Stimulated activated naive CD4-positive, alpha-beta T cell treated with Interleukin-2 at 50 U/mL for 16 hours (primary cell): ENCODE results near the gene HOXD3.

ENCODE experiments used
- DNase-seq: peaks from one replicate; lab custom pipeline; 2025; lab: John Stamatoyannopoulos, UW

The HOXD3 gene

DNA sequence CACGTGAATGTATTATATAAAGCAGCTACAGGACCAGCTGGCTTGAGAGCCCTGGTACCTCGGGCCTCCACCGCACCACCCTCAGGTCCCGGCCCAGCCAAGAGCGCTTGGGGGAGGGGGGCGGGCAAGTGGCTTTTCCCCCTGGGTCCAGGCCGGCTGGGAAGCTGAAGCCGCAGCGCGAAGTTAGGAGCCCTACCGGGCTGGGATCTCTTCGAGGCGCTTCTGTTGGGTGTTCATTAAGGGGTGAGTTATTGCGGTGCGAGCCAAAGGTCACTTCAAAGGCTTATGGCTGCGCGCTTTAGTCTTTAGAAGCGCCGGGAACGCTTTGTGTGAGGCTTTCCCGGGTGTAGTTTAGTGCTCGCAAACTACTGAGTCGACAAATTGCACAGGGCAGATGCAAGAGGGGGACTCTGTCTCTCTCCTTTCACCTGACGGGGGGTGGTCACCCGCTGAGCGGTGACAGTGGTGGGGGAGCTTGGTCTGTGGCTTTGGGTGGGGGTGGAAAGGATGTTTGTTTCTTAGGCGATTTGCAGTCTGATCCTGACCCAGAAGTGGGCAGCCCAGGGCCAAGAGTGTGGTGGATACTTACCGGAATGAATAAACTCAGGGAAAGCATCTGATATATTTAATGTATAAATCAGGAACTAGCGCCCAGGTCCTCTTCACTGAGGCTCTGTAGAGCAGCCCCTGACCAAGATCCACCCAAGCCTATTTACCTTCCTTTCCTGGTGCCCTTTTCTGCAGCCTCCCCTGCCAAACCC is 6.0 kb downstream of the HOXD3 start:
- DNase-seq = no peak

DNA sequence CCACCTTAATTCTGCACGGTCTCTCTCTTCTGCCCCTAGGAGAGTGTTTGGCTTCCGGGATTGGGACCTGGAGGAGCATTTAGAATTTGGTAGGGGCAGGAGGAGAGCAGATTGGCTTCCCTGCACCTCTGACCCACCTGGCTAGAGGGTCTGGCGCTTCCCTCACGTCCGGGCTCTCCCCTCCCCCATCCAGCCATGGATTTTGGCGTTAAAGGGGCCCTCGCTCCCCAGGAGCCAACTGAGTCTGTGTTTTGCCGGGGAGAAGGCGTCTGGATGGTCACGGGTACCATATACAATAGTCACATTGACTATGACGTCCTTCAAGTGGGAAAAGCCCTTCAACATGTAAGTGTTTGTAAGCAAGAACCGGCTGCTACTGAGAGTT is 6.6 kb downstream of the HOXD3 start:
- DNase-seq = no peak

DNA sequence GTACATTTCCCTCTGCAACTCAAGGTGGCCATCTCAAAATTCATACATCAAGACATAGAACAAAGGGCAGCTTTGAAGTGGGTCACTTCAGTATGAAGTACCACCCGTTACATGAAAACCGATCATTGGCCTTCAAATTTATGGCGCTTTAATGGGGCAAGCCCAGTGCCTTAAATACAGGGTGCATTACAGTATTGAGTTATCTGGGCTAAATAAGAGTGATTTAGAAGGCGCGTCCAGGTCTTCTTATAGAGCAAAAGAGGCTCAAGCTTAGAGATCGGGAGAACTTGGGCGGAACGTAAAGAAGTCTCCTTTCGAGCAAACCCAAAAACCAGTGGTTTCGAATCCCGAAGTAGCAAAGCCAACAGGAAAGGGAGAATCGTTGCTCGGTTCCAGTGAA is 7.1 kb downstream of the HOXD3 start:
- DNase-seq = no peak

DNA sequence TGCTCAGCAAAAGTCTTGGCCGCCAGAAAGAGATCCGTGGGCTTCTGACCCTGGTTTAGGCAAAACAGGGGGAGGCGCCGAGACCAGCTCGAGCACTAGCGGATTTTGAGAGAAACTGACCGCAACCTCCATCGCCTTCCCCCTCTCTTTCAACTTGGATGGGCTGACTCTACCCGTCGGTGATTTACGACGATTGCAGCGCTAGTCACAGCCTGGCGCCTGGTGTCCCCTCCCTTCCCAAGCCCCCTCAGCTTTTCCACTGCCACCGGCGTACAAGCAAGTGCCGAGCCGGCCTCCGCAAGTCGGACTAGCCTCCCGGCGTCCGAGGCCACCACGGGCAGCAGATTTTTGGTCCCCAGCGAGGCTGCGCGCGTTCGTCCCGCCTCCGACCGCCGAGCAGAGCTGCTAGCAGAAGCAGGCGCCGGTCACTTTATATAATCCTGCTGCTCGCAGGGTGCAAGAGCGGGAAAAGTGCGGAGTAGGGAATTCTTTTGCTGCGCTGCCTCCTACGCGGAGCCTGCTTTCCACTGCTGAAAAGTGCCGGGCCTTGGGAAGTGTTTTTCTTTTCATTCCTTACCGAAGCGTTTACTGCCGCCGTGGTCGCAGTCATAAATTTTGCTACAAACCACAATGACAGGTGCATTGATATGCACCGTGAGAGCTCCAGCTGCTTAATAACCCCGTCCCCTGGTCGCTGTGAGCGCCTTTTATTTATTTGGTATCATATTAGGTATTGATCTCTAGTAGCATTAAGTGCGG is 7.7 kb downstream of the HOXD3 start:
- no peak for DNase-seq

DNA sequence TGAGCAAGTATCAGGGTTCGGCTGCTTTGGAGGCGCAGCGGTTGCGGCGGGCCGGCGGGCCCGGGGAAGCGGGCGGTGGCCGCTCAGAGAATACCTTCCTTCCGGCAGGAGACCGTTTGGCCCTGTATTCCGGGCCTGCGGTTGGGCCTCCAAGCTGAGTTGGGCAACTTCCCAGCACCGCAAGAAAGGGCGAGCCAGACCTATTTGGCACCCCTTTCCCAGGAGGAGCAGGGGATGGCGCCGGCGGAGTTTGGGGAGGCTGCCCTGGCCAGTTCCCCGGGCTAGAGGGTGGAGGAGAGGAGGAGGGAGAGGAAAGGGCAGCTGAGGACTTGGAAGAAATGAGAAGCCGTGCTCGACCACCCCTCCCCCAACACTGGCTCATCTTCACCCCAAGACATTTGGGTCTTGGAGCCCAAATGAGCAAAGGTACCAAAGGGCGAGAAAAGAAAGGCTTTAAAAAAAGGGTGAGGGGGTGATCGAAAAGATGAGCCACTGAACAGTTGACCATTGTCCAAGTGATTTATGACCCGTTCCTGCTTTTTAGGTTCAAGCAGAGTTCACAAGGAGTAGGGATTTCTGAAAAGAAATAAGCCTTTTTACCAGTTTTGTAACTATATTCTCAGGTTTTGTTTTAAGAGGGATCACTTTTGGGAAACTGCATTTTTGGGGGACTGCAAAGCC is 8.4 kb downstream of the HOXD3 start:
- DNase-seq = no peak

DNA sequence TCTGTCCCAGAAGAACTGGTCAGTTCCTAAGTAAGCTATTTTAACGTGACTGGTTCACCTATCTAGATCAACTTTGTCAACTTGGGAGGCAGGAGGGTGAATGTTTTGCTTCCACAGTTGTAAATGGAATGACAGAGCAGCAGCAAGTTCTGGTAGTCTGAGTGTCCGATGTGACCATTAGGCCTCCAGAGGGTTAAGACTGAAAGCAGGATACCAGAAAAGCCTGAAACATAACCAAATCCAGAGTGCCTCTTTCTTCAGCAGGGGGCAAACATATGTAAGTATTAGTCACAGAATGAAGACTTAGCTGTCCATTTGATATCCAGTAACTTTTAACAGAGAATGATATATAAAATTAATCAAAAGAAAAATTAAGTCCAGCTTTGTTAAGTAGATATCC is 9.2 kb downstream of the HOXD3 start:
- DNase-seq = no peak

DNA sequence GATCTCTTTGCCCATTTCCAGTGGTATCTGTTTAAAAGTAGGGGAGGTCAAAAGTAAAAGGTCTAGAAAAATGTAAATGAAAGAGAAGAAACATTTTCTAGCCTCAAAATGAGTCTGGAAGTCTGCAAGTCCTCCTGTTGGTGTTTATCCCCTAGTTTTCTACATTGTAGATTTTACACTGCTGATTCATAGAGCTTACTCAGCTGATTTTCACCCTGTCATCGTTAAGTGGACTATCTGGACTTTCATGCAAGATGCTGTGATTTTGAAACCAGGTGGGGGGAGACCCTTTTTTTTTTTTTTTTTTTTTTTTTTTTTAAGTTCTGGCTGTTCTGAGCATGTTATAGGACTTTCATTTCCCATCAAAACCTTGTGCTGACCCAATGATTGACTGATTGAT is 10.3 kb downstream of the HOXD3 start:
- no peak for DNase-seq

DNA sequence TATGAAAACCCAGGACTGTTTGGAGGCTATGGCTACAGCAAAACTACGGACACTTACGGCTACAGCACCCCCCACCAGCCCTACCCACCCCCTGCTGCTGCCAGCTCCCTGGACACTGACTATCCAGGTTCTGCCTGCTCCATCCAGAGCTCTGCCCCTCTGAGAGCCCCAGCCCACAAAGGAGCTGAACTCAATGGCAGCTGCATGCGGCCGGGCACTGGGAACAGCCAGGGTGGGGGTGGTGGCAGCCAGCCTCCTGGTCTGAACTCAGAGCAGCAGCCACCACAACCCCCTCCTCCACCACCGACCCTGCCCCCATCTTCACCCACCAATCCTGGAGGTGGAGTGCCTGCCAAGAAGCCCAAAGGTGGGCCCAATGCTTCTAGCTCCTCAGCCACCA is 12.1 kb downstream of the HOXD3 start:
- no peak for DNase-seq

DNA sequence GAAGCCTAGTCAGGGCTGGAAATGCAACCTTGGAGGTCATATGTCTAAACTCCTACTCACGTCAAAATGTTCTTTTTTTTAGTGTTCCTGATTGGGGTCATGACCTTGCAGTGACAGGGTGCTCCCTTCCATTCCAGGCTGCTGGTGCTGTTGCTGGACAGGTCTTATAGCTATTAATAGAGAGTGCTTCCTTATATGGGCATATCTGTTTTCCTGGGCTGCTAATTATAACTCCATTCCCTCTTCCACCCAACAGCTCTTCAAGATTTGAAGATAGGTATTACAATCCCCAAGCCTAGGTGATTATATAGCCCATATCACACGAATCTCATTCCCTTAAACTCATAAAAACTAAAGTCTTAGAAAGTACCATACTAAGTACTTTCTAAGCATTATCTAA is 12.6 kb downstream of the HOXD3 start:
- no peak for DNase-seq

DNA sequence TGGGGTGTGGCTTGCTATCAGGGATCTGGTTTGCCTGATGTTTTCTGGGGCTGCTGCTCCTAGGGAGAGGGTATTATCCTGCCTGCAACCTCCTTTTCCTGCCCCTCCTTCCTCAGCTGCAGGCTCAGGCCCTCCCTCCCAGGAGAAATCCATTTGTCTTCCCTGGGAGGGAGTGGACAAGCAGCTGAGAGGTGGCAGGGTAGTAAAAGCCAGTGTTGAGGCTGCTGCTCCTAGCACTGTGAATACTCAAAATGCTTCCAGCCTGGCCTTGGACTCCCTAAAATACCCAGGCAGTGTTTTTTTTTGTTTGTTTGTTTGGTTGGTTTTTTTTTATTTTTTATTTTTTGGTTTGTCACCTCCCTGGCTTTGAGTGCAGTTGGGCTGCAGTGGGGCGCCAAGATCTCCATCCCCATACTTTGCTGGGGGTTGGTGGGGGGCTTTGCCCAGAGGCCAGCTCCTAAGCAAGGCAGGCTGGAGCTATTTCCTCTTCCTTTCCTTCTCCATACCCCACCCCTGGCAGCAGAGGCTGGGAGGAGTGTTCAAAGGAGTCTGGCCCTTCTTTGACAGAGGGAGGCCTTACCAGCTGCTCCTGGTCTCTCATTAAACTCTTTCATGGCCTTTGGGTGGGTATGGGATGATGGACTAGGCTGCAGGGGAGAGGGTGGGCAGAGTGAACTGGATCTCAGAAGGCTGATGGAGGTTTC is 13.6 kb downstream of the HOXD3 start:
- DNase-seq = no peak

DNA sequence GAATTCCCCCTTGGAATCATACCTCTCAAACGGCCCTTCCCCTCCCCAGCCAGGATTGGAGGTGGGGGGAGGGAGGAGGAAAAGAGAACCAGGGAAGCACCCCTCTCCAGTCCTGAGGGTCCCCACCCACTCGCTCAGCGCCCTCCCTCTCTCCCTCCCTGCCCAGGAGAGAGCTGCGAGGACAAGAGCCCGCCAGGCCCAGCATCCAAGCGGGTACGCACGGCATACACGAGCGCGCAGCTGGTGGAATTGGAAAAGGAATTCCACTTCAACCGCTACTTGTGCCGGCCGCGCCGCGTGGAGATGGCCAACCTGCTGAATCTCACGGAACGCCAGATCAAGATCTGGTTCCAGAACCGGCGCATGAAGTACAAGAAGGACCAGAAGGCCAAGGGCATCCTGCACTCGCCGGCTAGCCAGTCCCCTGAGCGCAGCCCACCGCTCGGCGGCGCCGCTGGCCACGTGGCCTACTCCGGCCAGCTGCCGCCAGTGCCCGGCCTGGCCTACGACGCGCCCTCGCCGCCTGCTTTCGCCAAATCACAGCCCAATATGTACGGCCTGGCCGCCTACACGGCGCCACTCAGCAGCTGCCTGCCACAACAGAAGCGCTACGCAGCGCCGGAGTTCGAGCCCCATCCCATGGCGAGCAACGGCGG is 14.4 kb downstream of the HOXD3 start:
- DNase-seq = no peak

DNA sequence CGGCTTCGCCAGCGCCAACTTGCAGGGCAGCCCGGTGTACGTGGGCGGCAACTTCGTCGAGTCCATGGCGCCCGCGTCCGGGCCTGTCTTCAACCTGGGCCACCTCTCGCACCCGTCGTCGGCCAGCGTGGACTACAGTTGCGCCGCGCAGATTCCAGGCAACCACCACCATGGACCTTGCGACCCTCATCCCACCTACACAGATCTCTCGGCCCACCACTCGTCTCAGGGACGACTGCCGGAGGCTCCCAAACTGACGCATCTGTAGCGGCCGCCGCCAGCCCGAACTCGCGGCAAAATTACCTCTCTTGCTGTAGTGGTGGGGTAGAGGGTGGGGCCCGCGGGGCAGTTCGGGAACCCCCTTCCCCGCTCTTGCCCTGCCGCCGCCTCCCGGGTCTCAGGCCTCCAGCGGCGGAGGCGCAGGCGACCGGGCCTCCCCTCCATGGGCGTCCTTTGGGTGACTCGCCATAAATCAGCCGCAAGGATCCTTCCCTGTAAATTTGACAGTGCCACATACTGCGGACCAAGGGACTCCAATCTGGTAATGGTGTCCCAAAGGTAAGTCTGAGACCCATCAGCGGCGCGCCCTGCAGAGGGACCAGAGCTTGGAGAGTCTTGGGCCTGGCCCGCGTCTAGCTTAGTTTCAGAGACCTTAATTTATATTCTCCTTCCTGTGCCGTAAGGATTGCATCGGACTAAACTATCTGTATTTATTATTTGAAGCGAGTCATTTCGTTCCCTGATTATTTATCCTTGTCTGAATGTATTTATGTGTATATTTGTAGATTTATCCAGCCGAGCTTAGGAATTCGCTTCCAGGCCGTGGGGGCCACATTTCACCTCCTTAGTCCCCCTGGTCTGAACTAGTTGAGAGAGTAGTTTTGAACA is 15.1 kb downstream of the HOXD3 start:
- DNase-seq = no peak

DNA sequence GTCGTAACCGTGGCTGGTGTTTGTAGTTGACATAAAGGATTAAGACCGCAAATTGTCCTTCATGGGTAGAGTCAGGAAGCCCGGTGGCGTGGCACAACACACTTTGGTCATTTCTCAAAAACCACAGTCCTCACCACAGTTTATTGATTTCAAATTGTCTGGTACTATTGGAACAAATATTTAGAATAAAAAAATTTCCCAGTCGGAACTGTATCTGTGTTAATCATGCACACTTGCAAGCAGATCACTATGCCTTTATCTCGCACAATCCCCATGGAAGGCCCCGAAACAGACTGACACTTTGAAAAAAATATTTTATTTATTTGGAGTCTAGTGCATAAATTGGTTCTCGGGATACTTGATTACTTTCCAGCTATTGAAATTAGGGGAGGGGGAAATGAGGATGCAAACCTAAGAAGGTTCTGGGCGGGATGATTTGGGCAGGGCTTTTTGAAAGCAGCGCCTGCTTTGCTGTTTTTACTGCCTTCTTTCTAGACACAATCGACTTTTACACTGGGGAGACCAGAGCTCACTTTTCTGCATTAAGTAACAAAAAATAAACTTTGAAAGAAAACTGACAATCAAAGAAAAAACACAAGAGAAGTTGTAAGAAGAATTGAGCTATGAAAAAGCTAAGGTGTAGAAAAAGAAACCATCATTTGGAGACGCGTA is 15.9 kb downstream of the HOXD3 start:
- DNase-seq = no peak

DNA sequence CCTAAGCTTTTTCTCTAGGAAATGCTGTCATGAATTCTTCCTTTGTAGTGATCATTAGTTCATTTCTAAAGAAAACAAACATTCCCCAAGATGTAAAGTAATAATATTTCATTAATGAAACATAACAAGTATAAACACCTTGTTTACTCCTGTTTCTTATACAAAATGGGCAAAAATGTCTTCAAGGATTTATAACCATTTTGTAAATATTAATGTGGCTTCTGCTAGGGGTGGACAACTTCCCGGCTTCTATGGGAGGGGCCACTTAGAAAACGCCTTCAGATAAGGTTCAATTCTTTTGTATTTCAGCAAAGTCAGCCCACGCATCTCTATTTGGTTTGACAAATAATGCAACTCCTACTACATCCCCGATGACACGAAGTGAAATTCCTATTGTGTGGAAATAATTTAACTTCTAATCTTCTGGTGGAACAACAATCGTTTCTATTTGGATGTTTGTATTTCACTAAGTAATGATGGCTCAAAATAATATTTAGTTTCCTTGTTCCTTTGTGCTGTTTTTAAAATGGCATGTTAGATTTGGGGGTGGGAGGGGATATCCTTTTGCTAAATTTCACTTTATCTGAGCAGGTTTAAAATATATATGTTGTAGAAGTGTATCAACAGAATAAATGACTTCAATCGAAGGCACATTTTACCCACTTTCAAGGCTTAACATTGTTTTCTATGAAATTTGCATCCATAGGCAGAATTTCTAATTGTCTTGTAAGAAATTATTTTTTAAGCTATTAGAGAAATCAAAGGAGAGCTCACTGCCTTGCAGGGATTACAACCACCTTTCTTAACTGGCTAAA is 16.7 kb downstream of the HOXD3 start:
- no peak for DNase-seq

DNA sequence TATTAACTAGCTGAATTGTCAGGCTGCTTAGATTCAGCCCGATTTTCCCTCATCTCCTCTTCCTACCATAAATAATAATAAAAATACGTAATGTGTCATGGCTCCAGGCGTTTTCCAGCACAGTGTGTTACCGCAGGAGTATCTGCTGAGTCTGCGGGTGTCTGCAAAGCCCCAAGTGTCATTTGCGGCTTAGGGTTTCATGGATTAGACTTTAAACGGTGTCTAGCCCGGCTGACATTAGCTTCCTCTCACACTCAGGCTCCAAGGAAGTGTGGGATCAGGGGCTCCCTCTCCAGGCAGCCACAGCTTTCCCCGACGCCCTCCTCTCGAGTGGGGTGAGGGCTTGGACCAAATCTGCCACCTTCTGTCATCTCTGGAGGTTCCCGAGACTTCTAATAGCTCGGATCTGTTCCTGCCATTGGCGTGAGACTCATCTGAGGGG is 17.3 kb downstream of the HOXD3 start:
- no peak for DNase-seq

DNA sequence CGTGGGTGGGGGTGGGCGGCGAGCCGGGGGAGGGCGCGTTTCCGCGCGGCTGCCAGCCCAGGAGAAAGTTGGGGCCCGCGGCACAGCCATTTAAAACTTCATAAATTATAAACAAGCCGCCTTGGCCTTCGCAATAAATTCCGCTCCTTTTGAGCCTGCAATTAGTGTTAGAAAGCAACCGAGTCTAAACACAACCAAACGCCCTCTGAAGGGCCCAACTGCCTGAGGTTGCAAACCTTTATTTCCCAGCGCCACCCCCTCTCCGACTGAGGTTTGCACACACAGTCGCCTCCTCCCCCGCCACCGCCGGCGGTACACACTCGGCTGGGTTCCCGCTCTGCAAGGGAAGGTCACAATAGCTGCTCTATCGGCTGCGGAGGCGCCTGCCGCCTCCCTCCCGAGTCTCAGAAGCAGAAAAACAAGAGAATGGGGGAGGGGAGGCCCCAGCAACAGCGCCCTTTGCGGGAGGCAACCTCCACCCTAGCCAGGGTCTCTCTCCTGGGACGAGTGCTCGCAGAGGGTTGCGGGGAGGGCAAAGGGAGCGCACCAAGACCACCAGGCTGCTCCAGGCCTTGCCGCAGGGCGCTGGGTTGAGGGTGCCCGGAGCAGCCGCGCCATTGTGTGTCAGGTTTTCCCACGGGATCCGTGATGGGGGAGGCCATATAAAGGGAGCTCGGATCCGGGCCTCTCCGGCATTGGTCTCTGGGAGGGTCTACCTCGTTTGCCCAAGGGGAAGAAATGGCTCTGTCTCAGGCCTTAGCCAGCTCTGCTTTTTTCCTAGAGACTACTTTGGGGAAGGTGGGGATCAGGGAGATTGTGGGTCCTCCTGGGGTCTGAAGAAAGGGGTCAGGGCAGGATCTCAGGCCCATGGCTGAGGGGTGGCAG is 18.0 kb downstream of the HOXD3 start:
- DNase-seq = no peak

DNA sequence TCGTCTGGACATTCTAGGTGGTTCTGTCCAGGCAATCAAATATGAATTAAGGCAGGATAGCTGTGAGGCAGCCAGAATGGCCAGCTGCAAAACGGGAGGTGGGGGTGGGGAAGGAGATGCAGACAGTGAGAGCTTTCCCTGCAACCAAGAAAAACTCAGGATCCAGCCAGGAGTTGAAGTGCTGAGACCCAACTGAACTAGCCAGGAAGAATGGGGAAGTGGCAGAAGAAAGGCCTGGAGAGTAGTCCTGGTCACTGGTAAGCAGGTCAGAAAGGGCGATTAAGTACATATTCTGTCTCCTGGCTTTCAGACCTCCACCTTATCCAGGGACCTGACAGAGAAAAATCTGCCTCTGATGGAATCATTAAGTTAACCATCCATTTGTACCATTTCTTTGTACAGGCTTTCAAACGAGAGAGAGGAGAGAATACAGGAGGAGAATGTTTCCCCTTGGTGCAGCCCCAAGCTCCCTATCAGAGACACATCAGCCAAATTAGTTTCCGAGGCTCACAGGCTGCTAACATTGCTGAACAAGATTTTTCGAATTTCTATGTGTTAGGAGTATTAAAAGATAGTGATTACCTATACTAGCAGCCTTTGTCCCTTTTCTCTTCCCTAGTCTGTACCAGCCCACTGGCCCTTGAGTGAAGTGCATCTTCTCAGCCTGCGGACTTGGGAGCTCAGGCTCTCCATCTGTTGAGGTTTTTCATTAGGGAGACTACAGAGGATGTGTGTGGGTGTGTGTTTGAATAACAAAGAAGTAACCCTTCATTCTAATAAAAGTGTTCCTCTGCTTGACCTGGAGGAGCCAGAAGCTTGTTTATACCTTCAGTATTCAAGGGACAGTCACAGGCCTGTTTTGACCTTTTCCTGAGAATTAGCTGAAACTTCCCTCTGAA is 18.9 kb downstream of the HOXD3 start:
- no peak for DNase-seq
